Smooth muscle cell (in vitro differentiated cells): ENCODE measurements around the gene STAG1. TPM values are rescaled to one million over a fixed set of nuclear protein-coding genes. Genes with fewer than 3 reads are reported as not detected.
A peak's percentile ranks its signal among the peaks of the same experiment; 100 is the strongest.

Experiments used
- DNase-seq: peaks from one replicate; lab custom pipeline; 2025; ENCODE audit not compliant: unreplicated experiment; lab: John Stamatoyannopoulos, UW
- H2AFZ ChIP-seq: fragments of 200-600 bp; sonication (generic); 2 replicates; pipeline ENCODE4 v1.6.0; 2016; ENCODE audit warnings: antibody characterized with exemption, low read depth, mild to moderate bottlenecking
- H3F3A ChIP-seq: fragments of 200-600 bp; sonication (generic); 2 replicates; pipeline ENCODE4 v1.6.0; 2017; ENCODE audit warnings: antibody characterized with exemption, low read depth
- H3K27ac ChIP-seq: fragments of 200-600 bp; sonication (generic); 2 replicates; pipeline ENCODE4 v1.5.1; 2016; ENCODE audit warnings: low read depth, mild to moderate bottlenecking
- H3K27me3 ChIP-seq: fragments of 200-600 bp; sonication (generic); 2 replicates; pipeline ENCODE4 v1.6.1; 2016; ENCODE audit warnings: low read depth, mild to moderate bottlenecking
- H3K36me3 ChIP-seq: fragments of 200-600 bp; sonication (generic); 2 replicates; pipeline ENCODE4 v1.5.1; 2016; ENCODE audit warnings: low read depth
- H3K4me1 ChIP-seq: fragments of 200-600 bp; sonication (generic); 2 replicates; pipeline ENCODE4 v1.5.1; 2016; ENCODE audit warnings: low read depth
- H3K4me2 ChIP-seq: fragments of 200-600 bp; sonication (generic); 2 replicates; pipeline ENCODE4 v1.6.0; 2016; ENCODE audit warnings: mild to moderate bottlenecking
- H3K4me3 ChIP-seq: fragments of 200-600 bp; sonication (generic); 2 replicates; pipeline ENCODE4 v1.5.1; 2016; ENCODE audit warnings: mild to moderate bottlenecking
- H3K79me2 ChIP-seq: fragments of 200-600 bp; sonication (generic); 2 replicates; pipeline ENCODE4 v1.6.0; 2016; ENCODE audit warnings: low read depth, mild to moderate bottlenecking
- H3K9ac ChIP-seq: fragments of 200-600 bp; sonication (generic); 2 replicates; pipeline ENCODE4 v1.6.0; 2016; ENCODE audit warnings: low read depth
- H3K9me3 ChIP-seq: fragments of 200-600 bp; sonication (generic); replicated peaks from 2 replicates; pipeline ENCODE4 v1.5.1; 2016; ENCODE audit warnings: low read depth
- H4K20me1 ChIP-seq: fragments of 200-600 bp; sonication (generic); 2 replicates; pipeline ENCODE4 v1.6.0; 2016; ENCODE audit warnings: low read depth
- WGBS: methylation state at CpG from one replicate; pipeline ENCODE4 v1.1.7; 2016; ENCODE audit warnings: low lambda C conversion rate; 5-methylcytosine and 5-hydroxymethylcytosine counted together
- polyA plus RNA-seq: library from polyadenylated mRNA; unstranded; fragments of >200 nt; fragmentation: Nextera tagmentation; extraction: Ambion mirVana; gene quantifications from 2 replicates; pipeline ENCODE4 v1.2.1, GENCODE V29; 2016
- total RNA-seq: library from RNA; depleted of rRNA; stranded (reverse); fragments of >200 nt; gene quantifications from 2 replicates; pipeline ENCODE4 v1.2.3, GENCODE V29; 2014
- TF ChIP-seq, protein P1 (sequence below): fragments of 200-600 bp; sonication (generic); IDR thresholded peaks from 2 replicates; pipeline ENCODE4 v1.5.1; 2017; ENCODE audit warnings: borderline replicate concordance, mild to moderate bottlenecking, antibody characterized with exemption; ENCODE audit not compliant: insufficient read depth, poor library complexity, severe bottlenecking

STAG1 gene
- total and polyA plus RNA-seq, 2 experiments from 2014 or later: 14.6 to 29.5 TPM

DNA sequence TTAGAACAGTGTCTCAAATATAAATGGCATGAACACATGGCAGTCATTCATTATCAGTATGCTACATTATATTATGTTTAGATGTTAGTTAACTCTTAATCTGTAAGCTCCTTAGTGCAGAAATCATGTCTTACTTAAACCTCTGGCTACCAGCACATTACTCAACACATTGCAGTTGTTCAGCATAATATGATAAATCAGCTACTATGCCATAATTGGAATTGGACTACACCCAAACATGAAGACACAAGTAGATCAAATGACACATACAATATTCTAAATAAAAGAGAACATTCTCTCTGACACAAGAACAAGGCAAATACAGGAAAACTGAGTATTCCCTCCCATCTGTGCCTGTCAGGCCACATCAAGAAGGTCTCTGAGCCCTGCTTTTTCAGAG, 385.9 kb downstream of the STAG1 start:
- H3K9ac ChIP-seq: no peak overlapping the region

DNA sequence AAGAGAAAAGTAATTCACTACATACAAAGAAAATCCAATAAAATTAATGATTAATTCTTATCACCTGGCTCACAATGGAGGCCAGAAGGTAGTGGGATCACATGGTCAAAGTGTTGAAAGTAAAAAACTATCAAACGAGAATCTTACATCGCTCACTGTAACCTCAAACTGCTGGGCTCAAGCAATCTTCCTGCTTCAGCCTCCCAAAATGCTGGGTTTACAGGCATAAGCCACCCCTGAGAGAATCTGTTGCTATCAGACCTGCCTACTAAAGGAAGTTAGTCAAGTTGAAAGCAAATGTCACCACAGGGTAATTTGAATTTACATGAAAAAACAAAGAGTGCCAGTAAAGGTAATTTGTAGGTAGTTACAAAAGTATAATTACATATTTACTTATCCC, 398.7 kb downstream of the STAG1 start:
- Histone ChIP-seq H3F3A (no peaks in the 10 kb centered on the region), H3K9me3 (no peaks in the 10 kb centered on the region)

More for the DNA sequence above, 385.9 kb downstream of the STAG1 start:
- TF ChIP-seq, protein P1, sequence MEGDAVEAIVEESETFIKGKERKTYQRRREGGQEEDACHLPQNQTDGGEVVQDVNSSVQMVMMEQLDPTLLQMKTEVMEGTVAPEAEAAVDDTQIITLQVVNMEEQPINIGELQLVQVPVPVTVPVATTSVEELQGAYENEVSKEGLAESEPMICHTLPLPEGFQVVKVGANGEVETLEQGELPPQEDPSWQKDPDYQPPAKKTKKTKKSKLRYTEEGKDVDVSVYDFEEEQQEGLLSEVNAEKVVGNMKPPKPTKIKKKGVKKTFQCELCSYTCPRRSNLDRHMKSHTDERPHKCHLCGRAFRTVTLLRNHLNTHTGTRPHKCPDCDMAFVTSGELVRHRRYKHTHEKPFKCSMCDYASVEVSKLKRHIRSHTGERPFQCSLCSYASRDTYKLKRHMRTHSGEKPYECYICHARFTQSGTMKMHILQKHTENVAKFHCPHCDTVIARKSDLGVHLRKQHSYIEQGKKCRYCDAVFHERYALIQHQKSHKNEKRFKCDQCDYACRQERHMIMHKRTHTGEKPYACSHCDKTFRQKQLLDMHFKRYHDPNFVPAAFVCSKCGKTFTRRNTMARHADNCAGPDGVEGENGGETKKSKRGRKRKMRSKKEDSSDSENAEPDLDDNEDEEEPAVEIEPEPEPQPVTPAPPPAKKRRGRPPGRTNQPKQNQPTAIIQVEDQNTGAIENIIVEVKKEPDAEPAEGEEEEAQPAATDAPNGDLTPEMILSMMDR: no peak
- DNase-seq: no peak
- Histone ChIP-seq H3K4me1 (no peaks in the 10 kb centered on the region), H3K36me3 (peaks cover 8% of the 10 kb centered on the region), H2AFZ (no peak overlapping the region), H3K4me2 (no peak overlapping the region), H3K79me2 (no peaks in the 10 kb centered on the region), H3K27ac (no peak overlapping the region), H3K27me3 (no peaks in the 10 kb centered on the region), H3K4me3 (no peak overlapping the region), H4K20me1 (no peaks in the 10 kb centered on the region), H3F3A (no peaks in the 10 kb centered on the region), H3K9me3 (no peaks in the 10 kb centered on the region)

DNA sequence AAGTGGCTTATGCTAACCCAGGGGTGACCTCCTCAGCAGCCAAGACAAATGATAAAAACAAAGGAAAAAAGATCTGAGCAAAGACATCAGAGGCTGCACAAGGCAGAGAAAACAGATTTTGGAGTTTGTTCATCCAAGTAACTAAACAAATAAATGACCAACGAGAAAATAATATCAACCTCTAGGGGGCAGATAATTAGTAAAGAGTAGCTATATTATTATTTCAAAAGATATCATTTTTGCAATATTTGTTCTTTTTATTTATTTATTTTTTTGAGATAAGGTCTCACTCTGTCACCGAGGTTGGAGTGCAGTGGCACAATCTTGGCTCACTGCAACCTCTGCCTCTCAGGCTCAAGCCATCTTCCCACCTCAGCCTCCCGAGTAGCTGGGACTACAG, 400.3 kb downstream of the STAG1 start:
- 87% methylated on average over 3 of the region's 3 CpGs for WGBS
- Histone ChIP-seq H3K4me1 (no peaks in the 10 kb centered on the region), H3K4me2 (no peak overlapping the region), H4K20me1 (peaks cover 6% of the 10 kb centered on the region), H2AFZ (no peak overlapping the region), H3K9ac (no peak overlapping the region), H3K9me3 (no peaks in the 10 kb centered on the region), H3K79me2 (no peaks in the 10 kb centered on the region), H3K4me3 (no peak overlapping the region), H3K27me3 (no peaks in the 10 kb centered on the region), H3F3A (no peaks in the 10 kb centered on the region), H3K36me3 (peaks cover 7% of the 10 kb centered on the region), H3K27ac (no peak overlapping the region)
- DNase-seq: no peak
- TF ChIP-seq, protein P1: peak; percentile 36

More for the DNA sequence above, 398.7 kb downstream of the STAG1 start:
- 91% methylated on average over 2 of the region's 2 CpGs for WGBS
- peaks cover 6% of the 10 kb centered on the region for H4K20me1 ChIP-seq
- peaks cover 7% of the 10 kb centered on the region for H3K36me3 ChIP-seq
- no peak for DNase-seq
- no peak overlapping the region for H3K9ac ChIP-seq
- no peaks in the 10 kb centered on the region for H3K4me1 ChIP-seq
- no peak overlapping the region for H2AFZ ChIP-seq
- no peaks in the 10 kb centered on the region for H3K79me2 ChIP-seq
- TF ChIP-seq, protein P1: no peak
- no peak overlapping the region for H3K4me2 ChIP-seq
- no peaks in the 10 kb centered on the region for H3K27me3 ChIP-seq
- H3K27ac ChIP-seq: no peak overlapping the region
- no peak overlapping the region for H3K4me3 ChIP-seq

DNA sequence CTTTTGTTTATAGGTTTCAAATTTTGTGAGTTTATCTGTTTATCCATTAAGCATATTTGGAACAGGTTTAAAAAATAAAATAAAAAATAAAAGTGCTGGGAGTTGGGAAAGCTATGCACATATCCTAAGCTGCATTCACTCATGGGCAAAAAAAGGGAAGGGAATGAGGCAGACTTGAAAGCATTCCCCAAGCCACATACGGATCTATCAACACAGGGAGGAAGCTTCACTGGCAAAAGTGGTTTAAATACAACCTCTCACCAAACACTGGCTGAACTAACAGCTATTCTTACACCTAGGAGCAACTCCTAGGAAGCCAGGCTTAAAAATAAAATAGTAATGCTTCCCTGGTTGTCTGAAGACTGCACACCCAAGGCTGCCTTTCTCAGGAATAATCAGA, 400.8 kb downstream of the STAG1 start:
- Histone ChIP-seq H3K4me2 (no peak overlapping the region), H3K4me1 (no peaks in the 10 kb centered on the region), H4K20me1 (peaks cover 6% of the 10 kb centered on the region), H3K27me3 (no peaks in the 10 kb centered on the region), H3K36me3 (peaks cover 7% of the 10 kb centered on the region), H3K27ac (no peak overlapping the region), H3K9ac (no peak overlapping the region), H3F3A (no peaks in the 10 kb centered on the region), H3K9me3 (no peaks in the 10 kb centered on the region), H3K4me3 (no peak overlapping the region), H3K79me2 (no peaks in the 10 kb centered on the region), H2AFZ (no peak overlapping the region)
- TF ChIP-seq, protein P1: no peak
- WGBS: 45% methylated on average over 1 of the region's 1 CpG
- DNase-seq: no peak
